Uterus (tissue), 4 donors: ENCODE data around the gene FGFR4. TPM values are rescaled to one million over a fixed set of nuclear protein-coding genes. Genes with fewer than 3 reads are reported as not detected.

Experiments
- DNase-seq, 2 donors: peaks; one replicate each; pipeline ENCODE4 v3.0.0-alpha.2; 2019 to 2020
- H3K27ac ChIP-seq, 2 donors: fragments of 200-600 bp; sonication (generic); 1 replicate in 1 of 2; 2 replicates in 1 of 2; pipeline ENCODE4 v1.5.1; 2016 to 2018
- H3K27me3 ChIP-seq, 2 donors: fragments of 200-600 bp; sonication (generic); one replicate each; pipeline ENCODE4 v1.5.1; 2018 to 2019; ENCODE audit warnings: control low read depth in 1 of 2
- H3K36me3 ChIP-seq, 2 donors: fragments of 200-600 bp; sonication (generic); one replicate each; pipeline ENCODE4 v1.5.1; 2019; ENCODE audit warnings: control low read depth in 1 of 2
- H3K4me1 ChIP-seq, 2 donors: fragments of 200-600 bp; sonication (generic); one replicate each; pipeline ENCODE4 v1.5.1; 2018 to 2019; ENCODE audit warnings: control low read depth in 1 of 2
- H3K4me3 ChIP-seq, 2 donors: fragments of 200-600 bp; sonication (generic); 1 replicate in 1 of 2; 2 replicates in 1 of 2; pipeline ENCODE4 v1.5.1; 2018 to 2019; ENCODE audit warnings: mild to moderate bottlenecking in 1 of 2
- H3K9me3 ChIP-seq, 2 donors: fragments of 200-600 bp; sonication (generic); one replicate each; pipeline ENCODE4 v1.5.1; 2019; ENCODE audit warnings: control low read depth in 1 of 2
- POLR2A ChIP-seq, 2 donors: fragments of 450-650 bp; IDR thresholded peaks; one replicate each; pipeline ENCODE4 v1.6.1; 2016; ENCODE audit warnings: antibody characterized with exemption in 2 of 2, mild to moderate bottlenecking in 1 of 2, moderate library complexity in 1 of 2
- intact Hi-C: fragments of 100-400 bp; cut with DNase I; formaldehyde crosslinking; loops from one replicate; pipeline ENCODE4 v1.15.1; 2023; ENCODE audit warnings: low total_unique reads
- total RNA-seq, 4 donors: library from RNA; depleted of rRNA in 3 of 4; stranded (reverse); fragments of >200 nt in 3 of 4; gene quantifications; one replicate each; pipeline versions ENCODE4 v1.1.0 to v1.2.4, GENCODE V29; 2014 to 2023
- TF ChIP-seq, protein P1 (sequence below), 4 experiments: fragments of 200-600 bp in 2 of 4; fragments of 450-650 bp in 2 of 4; sonication (generic) in 2 of 4; IDR thresholded peaks; one replicate each; pipeline ENCODE4 v1.5.1; 2016 to 2019; ENCODE audit warnings: antibody characterized with exemption in 4 of 4, mild to moderate bottlenecking in 2 of 4, moderate library complexity in 1 of 4
- donor health status: DM: yes; HTN: yes; CAD: no.

FGFR4 gene
- total RNA-seq, 4 donors from 2014 or later: under 0.01 to 18.8 (median 1.5) TPM

- Histone ChIP-seq H3K4me3 (no peak overlapping the region), H3K9me3 (no peaks in the 10 kb centered on the region), H3K27me3 (no peaks in the 10 kb centered on the region), H3K36me3 (no peaks in the 10 kb centered on the region), H3K4me1 (no peaks in the 10 kb centered on the region), H3K27ac (no peak overlapping the region)
- DNase-seq: no peak
- intact Hi-C loops: no loop called here
- no peak for TF ChIP-seq POLR2A (IDR thresholded peaks at IDR 0.05)
- TF ChIP-seq, protein P1, sequence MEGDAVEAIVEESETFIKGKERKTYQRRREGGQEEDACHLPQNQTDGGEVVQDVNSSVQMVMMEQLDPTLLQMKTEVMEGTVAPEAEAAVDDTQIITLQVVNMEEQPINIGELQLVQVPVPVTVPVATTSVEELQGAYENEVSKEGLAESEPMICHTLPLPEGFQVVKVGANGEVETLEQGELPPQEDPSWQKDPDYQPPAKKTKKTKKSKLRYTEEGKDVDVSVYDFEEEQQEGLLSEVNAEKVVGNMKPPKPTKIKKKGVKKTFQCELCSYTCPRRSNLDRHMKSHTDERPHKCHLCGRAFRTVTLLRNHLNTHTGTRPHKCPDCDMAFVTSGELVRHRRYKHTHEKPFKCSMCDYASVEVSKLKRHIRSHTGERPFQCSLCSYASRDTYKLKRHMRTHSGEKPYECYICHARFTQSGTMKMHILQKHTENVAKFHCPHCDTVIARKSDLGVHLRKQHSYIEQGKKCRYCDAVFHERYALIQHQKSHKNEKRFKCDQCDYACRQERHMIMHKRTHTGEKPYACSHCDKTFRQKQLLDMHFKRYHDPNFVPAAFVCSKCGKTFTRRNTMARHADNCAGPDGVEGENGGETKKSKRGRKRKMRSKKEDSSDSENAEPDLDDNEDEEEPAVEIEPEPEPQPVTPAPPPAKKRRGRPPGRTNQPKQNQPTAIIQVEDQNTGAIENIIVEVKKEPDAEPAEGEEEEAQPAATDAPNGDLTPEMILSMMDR (IDR thresholded peaks at IDR 0.05): no peak
Observed at GRCh38 chr5:177064500-177065277, 22.0 kb upstream of the FGFR4 start.

DNA sequence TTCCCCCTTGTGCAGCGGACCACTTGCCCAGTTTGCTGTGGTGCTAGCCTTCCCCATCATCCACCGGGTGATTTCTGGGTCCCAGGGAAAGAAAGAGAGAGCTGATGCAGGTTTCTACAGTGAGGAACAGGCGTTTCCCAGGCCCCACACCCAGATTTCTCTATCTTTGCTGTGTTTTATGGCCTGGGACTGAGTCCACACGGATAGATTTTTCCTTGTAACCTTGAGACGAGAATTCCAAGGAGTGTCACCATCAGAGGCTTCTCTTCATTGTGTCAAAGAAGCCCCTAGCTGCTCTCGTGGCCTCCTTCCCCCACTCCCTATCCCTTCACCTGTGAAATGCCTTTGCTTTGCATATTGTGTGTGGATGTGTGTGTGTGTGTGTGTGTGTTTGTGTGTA is 21.2 kb upstream of the FGFR4 start:
- Histone ChIP-seq H3K4me1 (no peaks in the 10 kb centered on the region), H3K36me3 (no peaks in the 10 kb centered on the region), H3K4me3 (no peak overlapping the region), H3K27me3 (no peaks in the 10 kb centered on the region), H3K9me3 (no peaks in the 10 kb centered on the region), H3K27ac (no peak overlapping the region)
- no peak for DNase-seq
- intact Hi-C loops: no loop called here
- TF ChIP-seq POLR2A (IDR thresholded peaks at IDR 0.05): no peak
- TF ChIP-seq, protein P1 (IDR thresholded peaks at IDR 0.05): no peak

DNA sequence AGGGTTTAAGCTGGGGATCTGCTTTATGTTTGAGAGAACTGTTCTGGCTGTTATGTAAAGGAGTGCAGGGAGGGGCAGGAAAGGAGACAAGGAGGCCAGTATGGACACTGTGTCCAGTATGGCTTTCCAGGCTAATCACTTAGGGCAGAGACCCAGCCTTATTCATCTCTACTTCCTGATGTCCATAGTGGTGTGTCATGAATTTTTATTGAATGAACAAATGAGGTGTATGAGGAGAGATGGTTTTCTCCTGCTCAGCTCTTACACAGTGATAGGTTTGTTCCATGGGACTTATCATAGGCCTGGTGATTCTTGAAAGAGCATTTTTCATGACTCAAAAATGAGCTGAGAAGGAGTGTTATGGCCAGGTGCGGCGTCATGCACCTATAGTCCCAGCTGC is 20.5 kb upstream of the FGFR4 start:
- no peaks in the 10 kb centered on the region for H3K27me3 ChIP-seq
- TF ChIP-seq, protein P1 (IDR thresholded peaks at IDR 0.05): no peak
- no peak for TF ChIP-seq POLR2A (IDR thresholded peaks at IDR 0.05)
- H3K36me3 ChIP-seq: no peaks in the 10 kb centered on the region
- no peak overlapping the region for H3K27ac ChIP-seq
- H3K4me3 ChIP-seq: no peak overlapping the region
- no peak for DNase-seq
- H3K4me1 ChIP-seq: no peaks in the 10 kb centered on the region
- H3K9me3 ChIP-seq: no peaks in the 10 kb centered on the region
- intact Hi-C loops: no loop called here

GRCh38 chr5:177067503-177067902 is 19.2 kb upstream of the FGFR4 start:
- no peaks in the 10 kb centered on the region for H3K9me3 ChIP-seq
- H3K36me3 ChIP-seq: no peaks in the 10 kb centered on the region
- H3K4me1 ChIP-seq: no peaks in the 10 kb centered on the region
- H3K27ac ChIP-seq: no peak overlapping the region
- no peak for DNase-seq
- intact Hi-C loops: no loop called here
- no peak overlapping the region for H3K4me3 ChIP-seq
- no peaks in the 10 kb centered on the region for H3K27me3 ChIP-seq
- no peak for TF ChIP-seq POLR2A (IDR thresholded peaks at IDR 0.05)
- TF ChIP-seq, protein P1 (IDR thresholded peaks at IDR 0.05): no peak

GRCh38 chr5:177070536-177071191 is 16.1 kb upstream of the FGFR4 start:
- Histone ChIP-seq H3K36me3 (no peaks in the 10 kb centered on the region), H3K4me1 (no peaks in the 10 kb centered on the region), H3K4me3 (no peak overlapping the region), H3K27me3 (no peaks in the 10 kb centered on the region), H3K27ac (no peak overlapping the region), H3K9me3 (no peaks in the 10 kb centered on the region)
- intact Hi-C loops: no loop called here
- TF ChIP-seq, protein P1 (IDR thresholded peaks at IDR 0.05): no peak
- TF ChIP-seq POLR2A (IDR thresholded peaks at IDR 0.05): no peak
- DNase-seq: no peak
